ENCODE measurements around the gene NYNRIN.
"Not testable (repeated sequence)": the region's sequence is repeated elsewhere in the genome, so short reads cannot be mapped to it uniquely, and the experiment has no call there.

The NYNRIN gene

DNA sequence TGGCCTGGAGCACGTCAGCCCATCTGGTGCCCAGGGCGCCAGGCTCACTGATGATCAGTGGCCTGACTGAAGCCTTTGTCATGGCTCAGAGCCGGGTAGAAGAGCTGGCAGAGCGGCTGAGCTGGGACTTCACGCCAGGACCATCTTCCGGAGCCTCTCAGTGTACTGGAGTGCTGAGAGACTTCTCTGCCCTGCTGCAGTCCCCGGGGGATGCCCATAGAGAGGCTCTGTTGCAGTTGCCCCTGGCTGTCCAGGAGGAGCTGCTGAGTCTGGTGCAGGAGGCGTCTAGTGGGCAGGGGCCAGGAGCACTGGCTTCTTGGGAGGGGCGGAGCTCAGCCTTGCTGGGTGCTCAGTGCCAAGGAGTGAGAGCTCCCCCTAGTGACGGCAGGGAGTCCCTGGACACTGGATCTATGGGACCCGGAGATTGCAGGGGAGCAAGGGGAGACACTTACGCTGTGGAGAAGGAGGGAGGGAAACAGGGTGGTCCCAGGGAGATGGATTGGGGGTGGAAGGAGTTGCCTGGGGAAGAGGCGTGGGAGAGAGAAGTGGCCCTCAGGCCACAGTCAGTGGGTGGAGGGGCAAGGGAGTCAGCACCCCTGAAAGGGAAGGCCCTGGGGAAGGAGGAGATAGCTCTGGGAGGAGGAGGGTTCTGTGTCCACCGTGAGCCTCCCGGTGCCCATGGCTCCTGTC is 32.9 kb downstream of the NYNRIN start:
- peak; percentile 68 to 82 for DNase-seq (ENCODE audit: low read depth in 2 of 2)

DNA sequence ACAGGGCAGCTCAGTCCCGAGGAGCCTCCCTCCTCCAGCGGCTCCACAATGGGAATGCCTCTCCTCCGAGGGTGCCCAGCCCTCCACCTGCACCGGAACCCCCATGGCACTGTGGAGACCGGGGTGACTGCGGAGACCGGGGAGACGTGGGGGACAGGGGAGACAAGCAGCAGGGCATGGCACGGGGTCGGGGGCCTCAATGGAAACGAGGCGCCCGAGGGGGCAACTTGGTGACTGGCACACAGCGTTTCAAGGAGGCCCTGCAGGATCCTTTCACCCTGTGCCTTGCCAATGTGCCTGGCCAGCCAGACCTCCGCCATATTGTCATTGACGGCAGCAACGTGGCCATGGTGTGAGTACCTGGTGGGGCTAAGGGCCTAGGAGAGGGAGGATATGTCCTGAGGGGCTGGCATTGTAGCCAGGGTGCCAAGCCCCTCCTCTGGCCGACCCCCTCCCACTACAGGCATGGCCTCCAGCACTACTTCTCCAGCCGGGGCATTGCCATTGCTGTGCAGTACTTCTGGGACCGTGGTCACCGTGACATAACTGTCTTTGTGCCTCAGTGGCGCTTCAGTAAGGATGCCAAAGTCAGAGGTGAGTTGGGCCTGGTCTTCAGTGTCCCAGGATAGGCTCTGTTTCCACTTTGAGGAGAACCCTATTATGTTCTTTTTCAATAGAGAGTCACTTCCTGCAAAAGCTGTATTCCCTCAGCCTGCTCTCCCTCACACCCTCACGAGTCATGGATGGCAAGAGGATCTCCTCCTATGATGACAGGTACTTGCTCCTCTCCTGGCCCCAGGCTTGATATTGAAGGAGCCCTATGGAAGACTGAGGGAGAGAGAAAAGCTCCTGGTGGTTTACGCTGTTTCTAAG is 33.7 kb downstream of the NYNRIN start:
- DNase-seq (ENCODE audit: low read depth in 2 of 2) = no peak

DNA sequence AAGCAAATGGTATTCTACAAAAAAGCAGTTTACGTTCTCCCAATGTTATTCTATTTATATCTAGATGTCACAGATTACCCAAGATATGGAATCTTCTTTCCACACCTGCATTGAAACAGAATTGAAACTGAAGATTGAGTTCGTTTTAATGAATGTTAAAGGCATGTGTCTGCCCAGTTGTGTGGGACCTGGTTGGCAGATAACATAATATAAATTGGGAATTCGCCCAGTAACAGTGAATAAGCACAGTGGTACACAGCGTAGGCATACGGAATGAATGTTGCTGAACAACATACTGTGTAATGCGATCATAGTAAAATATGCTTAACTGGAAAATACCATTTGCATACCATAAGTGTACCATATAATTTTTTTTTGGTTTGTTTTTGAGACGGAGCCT is 35.2 kb downstream of the NYNRIN start:
- no peak for DNase-seq (ENCODE audit: low read depth in 2 of 2)

DNA sequence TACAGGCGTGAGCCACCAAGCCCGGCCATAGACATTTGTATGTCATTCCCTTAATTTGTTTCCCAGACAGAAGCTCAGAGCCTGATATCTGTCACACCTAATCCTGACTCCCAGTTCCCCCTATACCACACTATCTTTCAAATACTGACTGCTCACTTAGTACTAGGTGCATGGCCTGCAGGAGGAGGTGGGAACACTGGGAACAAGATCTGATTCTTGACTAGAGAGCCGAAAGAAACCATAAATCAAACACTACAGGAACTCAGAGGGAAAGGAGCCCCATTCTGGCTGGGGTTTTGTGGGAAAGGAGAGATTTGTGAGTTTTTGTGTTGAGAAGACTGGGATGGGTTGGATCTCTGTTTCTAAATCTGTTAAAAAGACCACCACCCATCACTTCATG is 35.9 kb downstream of the NYNRIN start:
- DNase-seq (ENCODE audit: low read depth in 2 of 2) = no peak

DNA sequence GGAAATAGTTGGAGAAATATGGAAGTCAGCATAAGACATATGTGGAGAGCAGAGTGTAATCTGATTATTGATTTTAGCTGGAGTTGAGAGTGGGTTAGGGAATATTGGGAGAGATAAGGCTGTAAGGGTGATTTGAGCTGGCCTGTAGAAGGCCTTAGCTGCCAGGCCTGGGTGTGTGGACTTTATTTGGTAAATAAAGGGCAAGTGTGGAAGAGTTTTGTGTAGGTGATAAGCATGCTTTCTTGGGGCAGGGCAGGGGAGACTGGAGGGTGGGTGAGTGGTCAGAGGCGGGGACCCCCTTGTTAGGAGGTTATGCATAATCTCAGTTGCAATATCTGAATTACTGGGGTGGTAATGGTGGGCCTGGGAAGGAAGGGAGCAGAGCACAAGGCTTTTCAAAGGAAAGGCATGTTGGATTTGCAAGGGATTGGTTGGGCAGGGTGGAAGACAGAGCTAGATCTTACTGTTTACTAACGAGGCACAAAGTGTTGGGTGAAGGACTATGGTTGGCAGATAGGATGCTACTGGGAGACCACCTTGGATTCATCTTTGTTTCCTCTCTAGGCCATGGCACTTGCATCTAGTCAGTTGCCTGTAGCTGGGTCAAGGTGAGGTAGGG is 36.5 kb downstream of the NYNRIN start:
- DNase-seq (ENCODE audit: low read depth in 2 of 2) = no peak

DNA sequence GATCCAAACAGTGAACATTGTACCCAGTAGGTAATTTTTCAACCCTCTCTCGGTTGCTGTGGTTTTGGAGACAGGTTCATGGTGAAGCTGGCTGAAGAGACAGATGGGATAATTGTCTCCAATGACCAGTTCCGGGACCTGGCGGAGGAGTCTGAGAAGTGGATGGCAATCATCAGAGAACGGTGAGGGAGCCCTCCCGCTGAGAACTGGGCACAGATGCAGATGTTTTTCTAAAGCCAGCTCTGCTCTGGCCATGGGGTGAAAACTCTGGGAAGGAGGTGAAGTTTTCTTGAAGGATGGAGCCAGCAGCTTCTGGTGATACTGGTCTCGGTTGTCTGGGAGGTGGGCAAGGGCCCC is 37.2 kb downstream of the NYNRIN start:
- no peak for DNase-seq (ENCODE audit: low read depth in 2 of 2)

DNA sequence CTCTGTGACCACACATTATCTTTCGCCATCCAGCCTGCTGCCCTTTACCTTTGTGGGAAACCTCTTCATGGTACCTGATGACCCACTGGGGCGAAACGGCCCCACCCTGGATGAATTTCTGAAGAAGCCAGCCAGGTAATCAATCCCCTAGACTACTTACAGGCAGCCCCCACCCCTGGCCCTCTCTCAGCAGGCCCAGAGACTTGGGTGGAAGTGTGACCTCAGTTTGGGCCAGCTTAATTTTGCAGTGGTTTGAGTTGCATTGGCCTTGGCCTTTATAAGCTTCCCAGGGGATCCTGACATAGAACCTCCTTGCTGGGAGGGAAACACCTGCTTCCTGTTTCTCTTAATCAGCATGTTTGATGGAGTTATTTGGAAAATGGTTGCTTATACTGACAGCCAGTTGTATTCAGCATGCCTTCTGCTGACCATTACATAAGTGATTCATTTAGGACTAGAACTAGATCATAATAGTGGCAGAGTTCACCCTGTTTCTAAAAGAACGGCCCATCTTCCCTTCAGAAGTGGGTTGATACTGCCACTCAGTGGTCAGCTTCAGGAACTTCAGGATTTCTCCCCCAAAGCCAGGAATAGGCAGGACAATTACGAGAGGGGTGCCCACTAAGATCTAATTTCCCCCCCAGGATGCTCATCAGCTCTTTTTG is 37.7 kb downstream of the NYNRIN start:
- DNase-seq (ENCODE audit: low read depth in 2 of 2) = no peak

DNA sequence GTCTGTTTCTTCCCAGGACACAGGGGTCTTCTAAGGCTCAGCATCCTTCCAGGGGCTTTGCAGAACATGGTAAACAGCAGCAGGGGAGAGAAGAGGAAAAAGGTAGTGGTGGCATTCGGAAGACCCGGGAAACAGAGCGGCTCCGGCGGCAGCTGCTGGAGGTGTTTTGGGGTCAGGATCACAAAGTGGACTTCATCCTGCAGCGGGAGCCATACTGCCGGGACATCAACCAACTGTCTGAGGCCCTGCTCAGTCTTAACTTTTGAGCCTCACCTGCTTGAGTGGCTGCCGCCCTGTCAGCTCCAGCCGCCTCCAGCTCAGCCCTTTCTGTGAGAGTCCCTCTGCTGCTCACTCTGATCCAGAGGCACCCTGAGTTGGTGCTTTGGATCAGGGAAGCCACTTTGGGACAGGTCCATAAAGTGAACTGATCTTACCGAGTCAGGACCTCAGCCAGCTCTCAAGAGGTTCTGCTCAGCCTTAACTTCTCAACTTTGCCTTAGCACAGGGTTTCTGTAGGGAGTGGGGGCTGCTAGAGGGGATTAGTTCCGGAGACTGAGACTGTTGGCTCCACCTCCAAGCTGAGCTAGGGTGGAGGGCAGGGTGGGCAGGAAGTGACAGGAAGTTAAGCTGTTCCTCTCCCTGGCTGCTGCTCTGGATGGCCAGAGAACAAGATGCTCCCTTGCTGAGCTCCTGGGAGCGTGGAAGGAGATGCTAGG is 38.4 kb downstream of the NYNRIN start:
- no peak for DNase-seq (ENCODE audit: low read depth in 2 of 2)

DNA sequence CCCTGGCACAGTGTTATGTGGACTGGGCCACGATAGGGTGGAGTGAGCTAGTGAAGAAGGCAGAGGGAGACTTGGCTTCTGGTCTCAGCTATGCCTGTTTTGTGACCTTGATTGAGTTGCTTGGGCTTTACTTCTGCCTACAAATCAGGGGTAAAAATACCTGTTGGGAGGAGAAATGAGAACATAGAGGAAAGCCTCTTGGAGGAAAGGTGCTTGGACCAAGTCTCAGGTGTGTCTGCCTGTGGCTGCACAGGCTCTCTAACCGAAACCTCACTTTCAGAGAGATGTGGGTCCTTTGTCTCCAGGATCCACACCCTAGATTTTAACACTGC is 38.9 kb downstream of the NYNRIN start:
- no peak for DNase-seq (ENCODE audit: low read depth in 2 of 2)

DNA sequence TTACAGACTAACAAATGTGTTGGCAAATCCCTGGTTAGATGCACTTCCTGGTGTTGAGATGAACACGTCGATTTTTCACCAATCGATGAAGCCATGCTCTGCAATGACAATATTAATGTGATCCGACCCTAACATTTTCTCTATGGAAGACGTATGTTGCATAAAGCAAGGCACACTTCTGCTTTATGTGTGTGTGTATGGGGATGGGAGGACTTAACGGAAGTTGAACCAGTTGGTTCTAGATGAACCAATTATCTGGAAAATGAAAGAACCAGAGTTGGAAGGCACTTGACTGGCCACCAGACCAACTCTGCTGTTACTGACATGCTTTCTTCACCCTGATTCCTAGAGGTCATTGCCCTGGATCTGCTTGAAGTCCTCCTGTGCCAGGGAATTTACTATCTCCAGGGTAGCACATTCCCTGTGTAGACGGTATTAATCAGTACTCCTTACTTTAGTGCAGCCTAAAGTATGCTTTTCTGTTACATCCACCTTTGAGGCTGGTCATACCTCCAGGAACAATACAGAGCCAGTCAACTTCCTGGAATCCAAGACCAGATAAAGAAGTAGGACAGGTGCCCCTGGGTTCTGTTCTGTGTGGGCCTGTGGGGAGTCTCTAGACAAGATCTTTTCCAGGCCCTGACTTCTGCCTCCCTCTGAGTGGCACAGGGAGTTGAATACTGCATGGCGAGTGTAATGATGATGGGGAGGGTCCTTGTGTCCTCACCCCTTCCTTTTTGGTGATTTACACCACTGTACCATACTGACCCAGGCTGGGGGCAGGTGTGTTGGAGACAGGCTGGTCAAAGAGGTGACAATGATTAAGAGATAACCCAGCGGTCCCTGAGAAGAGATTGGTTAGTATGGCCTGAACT is 39.7 kb downstream of the NYNRIN start:
- DNase-seq (ENCODE audit: low read depth in 2 of 2) = no peak

DNA sequence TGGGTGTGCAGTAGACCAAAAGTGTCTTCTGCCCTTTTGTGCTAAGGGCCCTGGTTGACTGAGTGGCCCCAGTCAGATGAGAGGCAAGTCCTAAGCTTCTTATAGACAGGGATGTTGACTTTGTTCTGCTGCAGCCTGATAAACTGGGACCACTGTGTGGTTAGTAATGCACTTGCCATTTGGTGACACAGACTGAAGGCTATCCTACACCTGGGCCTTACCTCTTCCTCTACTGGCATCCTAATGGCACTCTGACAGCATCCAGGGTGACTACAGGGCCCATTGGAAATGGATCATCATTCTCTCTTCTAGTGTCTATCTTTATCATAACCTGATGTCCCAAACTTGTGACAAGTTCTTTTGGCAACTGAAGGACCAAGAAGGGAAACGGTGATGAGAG is 40.5 kb downstream of the NYNRIN start:
- DNase-seq (ENCODE audit: low read depth in 2 of 2) = no peak

DNA sequence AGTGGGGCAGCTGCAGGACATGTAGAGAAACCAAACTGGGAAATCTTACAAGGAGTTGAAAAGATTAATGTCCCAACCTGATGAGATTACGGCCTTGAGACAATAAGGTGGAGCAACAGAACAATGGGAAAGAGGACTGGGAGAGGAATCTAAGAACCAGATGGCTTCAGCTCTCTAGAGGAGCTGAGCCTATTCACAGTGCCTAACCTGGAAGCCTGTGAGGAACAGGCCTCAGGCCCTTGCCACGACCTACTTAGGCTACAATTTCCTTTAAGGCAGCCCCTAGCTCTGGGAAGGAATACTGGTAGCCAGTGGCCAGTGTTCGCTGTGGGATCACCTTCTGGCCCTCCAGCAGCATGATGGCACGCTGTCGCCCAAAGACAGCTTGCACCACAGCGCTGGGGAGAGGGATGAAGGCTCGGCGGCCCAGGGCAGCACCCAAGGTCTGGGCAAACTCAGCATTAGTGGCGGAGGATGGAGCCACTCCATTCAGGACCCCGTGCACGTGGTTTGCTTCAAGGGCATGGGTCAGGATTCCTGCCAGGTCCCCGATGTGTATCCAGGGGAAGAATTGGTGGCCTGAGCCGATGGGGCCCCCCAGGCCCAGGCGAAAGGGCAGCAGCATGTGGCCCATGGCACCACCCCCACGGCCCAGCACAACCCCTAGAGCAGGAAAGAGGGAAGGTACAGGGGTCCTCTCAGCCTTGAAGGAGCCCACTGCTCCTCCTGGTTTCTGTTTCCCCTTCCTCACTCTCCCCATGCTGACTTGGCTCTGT is 41.2 kb downstream of the NYNRIN start:
- no peak for DNase-seq (ENCODE audit: low read depth in 2 of 2)

DNA sequence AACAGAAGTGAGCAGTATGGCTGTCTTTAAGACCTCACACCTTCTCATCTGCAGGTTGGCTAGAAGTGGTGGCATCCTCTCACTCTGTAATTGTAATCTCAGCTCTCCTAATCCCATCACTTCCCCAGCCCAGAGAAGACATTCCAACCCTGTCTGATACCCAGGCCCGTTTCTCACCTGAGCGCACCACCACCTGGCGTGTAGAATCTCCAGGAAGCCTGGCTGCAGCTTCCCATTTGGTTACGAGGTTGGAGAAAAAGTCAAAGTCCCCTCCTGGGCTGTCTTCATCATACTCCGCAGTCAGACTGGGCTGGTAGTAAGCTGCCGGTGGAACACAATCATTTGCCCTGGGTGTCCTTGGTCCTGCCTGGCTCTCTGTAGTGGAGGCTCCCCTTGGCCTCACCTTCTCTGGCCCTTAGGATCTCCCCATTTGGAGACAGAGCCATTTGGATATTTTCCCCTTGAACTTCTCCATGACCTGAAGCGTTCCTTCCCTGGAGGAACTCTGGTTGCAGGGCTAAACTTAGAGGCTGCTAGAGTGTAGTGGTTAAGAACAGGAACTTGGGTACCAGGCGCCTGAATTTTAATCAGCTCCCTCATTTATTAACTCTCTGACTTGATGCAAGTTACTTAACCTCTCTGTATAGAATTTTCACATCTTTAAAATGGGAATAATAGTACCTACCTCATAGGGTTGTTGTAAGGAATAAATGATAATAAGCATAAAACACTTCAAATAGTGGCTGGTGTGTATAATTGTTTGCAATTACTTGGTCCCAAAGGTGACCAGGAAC is 42.0 kb downstream of the NYNRIN start:
- no peak for DNase-seq (ENCODE audit: low read depth in 2 of 2)

DNA sequence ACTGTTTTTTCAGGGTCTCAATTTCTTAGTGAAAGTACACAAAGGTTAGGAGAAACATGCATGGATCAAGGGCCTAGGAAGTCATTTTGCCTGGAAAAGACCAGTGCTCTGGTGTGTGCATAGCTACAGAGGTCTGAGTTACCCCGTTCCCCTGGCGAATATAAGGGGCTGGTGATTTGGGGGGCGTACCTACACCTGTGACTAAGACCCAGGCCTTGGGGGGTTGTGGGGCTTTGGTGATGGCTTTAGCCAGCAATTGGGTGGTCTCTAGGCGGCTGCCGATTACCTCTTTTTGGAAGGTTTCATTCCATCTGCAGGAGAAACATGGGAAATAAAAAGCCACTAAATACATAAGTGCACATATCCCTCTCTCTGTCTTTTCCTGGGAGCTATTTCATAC is 42.7 kb downstream of the NYNRIN start:
- no peak for DNase-seq (ENCODE audit: low read depth in 2 of 2)

DNA sequence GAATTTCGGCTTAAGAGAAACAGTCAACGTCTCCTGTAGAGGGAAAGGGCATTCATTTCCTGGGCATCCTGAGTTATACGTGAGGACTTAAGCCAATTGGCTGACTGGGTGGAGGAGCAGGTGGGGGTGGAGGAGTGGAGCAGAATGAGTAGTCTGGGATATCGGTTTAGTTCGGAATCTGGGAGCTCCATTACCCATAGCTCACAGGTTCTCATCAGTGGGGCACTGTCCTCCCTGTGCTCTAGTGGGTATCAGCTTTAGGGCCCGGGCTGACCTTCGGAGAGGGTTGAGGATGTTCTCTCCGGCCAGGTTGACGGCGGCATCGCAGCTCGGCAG is 43.1 kb downstream of the NYNRIN start:
- DNase-seq (ENCODE audit: low read depth in 2 of 2) = no peak

DNA sequence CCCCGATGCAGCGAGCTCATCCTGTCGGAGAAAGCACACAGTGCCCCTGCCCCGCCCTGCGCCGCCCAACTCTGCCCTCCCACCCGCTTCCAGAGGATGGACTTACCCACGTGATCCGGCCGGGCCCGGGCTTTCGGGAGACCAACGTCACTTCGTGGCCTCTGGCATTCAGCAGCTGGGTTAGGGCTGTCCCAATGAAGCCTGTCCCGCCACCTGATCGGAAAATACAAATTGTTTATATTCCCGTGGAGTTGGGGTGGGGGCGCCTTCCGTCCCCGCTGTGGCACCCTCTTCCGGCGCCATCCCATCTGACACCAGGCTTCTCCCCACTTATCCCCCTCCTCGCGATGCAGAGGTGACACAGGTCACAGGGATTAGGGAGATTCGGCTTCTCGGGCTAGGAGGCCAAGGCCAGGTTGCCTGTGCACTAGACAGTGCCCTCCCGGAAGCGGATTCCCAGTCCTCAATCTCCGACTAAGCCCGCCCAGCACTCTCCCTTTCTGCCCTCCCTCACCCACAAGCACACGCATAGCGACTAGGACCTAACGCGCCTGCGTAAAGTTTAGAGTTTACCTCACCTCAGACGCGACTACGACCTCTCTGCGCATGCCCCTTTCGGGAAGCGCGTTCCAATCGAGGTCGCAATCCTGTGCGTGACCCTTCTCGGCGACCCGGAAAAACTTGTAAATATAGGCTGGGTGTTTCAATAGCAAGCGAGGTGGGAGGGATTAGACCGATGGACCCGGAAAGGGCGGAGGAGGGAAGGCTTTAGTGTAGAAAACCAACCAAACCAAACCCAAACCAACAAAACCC is 43.6 kb downstream of the NYNRIN start, which contains the start of gene SDR39U1:
SDR39U1 (minus strand) TSS at position 537 of the 813 bp plus-strand sequence; CDS start at position 530, 7 bp downstream.
- peak; percentile 85 to 90 for DNase-seq (ENCODE audit: low read depth in 2 of 2)

DNA sequence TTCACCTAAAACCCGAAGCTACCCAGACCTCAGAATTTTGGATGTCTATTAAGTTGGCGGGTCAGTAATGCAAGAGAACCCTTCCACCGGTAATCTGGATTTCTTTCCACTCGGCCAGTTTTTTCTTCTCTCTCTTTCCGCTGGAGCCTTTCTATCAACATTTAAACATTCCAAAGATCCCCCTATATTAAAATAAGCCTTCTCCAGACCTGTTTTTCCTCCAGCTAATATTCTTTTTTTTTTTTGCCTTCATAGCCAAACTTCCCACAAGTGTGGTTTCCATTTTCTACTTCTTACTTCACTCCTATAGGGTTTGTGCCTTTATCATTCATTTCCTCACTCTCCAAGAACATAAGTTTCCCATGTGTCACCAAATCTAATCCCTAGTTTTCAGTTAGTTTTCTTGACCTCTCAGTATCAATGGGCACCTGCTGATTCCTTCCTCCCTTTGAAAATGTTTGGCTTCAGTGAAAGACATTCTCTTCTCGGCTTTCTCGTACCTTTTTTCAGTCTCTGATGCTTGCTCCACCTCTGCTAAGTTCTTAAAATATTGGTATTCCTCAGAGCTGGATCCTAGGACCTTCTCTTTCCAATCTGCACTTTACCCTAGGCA is 44.4 kb downstream of the NYNRIN start:
- no peak for DNase-seq (ENCODE audit: low read depth in 2 of 2)

DNA sequence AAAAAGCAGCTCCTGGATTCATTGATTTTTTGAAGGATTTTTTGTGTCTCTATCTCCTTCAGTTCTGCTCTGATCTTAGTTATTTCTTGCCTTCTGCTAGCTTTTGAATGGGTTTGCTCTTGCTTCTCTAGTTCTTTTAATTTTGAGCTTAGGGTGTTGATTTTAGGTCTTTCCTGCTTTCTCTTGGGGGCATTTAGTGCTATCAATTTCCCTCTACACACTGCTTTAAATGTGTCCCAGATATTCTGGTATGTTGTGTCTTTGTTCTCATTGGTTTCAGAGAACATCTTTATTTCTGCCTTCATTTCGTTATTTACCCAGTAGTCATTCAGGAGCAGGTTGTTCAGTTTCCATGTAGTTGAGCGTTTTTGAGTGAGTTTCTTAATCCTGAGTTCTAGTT is 52.0 kb downstream of the NYNRIN start:
- not testable (repeated sequence) for DNase-seq (ENCODE audit: low read depth in 2 of 2)
